Caco-2 (cell line): ENCODE data around the gene ATP2B3. TPM values are rescaled to one million over a fixed set of nuclear protein-coding genes. Genes with fewer than 3 reads are reported as not detected.

ENCODE experiments used
- BruUV-seq: library from RNA; stranded (reverse); fragments of 400-500 nt; replicated peaks from 2 replicates; lab custom pipeline; 2021; lab: Mats Ljungman, UMichigan
- CTCF ChIA-PET: fragments of 300-600 bp; sonication (Branson Sonifier 250); formaldehyde crosslinking; loops from one replicate; lab custom pipeline; 2022; ENCODE audit warnings: antibody characterized with exemption; lab: Charles Lee
- POLR2A ChIA-PET: fragments of 300-600 bp; sonication (Branson Sonifier 250); formaldehyde crosslinking; loops from one replicate; lab custom pipeline; 2022; ENCODE audit warnings: antibody characterized with exemption; lab: Charles Lee
- DNase-seq, 2 experiments: peaks; one replicate each; pipeline versions ENCODE4 v3.0.0 to v3.0.0-alpha.2; 2020 to 2022
- H3K27me3 ChIP-seq: replicated peaks from 2 replicates; pipeline ENCODE4 v1.6.0; 2011; ENCODE audit warnings: low read length; ENCODE audit not compliant: control insufficient read depth, insufficient read depth
- H3K36me3 ChIP-seq: 2 replicates; pipeline ENCODE4 v1.5.1; 2011; ENCODE audit warnings: low read length; ENCODE audit not compliant: control insufficient read depth, insufficient read depth
- H3K4me1 ChIP-seq: fragments of 250-450 bp; sonication (Bioruptor Pico); 2 replicates; pipeline ENCODE4 v1.5.1; 2020; ENCODE audit warnings: mild to moderate bottlenecking
- H3K4me3 ChIP-seq: 2 replicates; pipeline ENCODE4 v1.5.1; 2011; ENCODE audit warnings: low read depth, mild to moderate bottlenecking, control low read depth, low read length
- H3K9me3 ChIP-seq: fragments of 250-450 bp; sonication (Bioruptor Pico); 2 replicates; pipeline ENCODE4 v1.5.1; 2020; ENCODE audit warnings: mild to moderate bottlenecking, moderate library complexity
- H3K27ac Mint-ChIP-seq: one replicate; pipeline ENCODE4 v1.8.0; 2022; ENCODE audit warnings: mixed read lengths; ENCODE audit not compliant: unreplicated experiment
- H3K27me3 Mint-ChIP-seq: one replicate; pipeline ENCODE4 v1.8.0; 2022; ENCODE audit warnings: mixed read lengths; ENCODE audit not compliant: insufficient read depth, unreplicated experiment
- H3K36me3 Mint-ChIP-seq: one replicate; pipeline ENCODE4 v1.8.0; 2022; ENCODE audit warnings: mild to moderate bottlenecking, mixed read lengths; ENCODE audit not compliant: insufficient read depth, unreplicated experiment
- H3K4me1 Mint-ChIP-seq: one replicate; pipeline ENCODE4 v1.8.0; 2022; ENCODE audit warnings: low read depth, mixed read lengths; ENCODE audit not compliant: unreplicated experiment
- H3K4me3 Mint-ChIP-seq: one replicate; pipeline ENCODE4 v1.8.0; 2022; ENCODE audit warnings: mild to moderate bottlenecking, moderate library complexity, mixed read lengths; ENCODE audit not compliant: unreplicated experiment
- H3K9me3 Mint-ChIP-seq: one replicate; pipeline ENCODE4 v1.8.0; 2022; ENCODE audit warnings: mixed read lengths; ENCODE audit not compliant: unreplicated experiment
- CTCF ChIP-seq, 2 experiments: fragments of 200-600 bp in 1 of 2; IDR thresholded peaks; 1 replicate in 1 of 2; 2 replicates in 1 of 2; pipeline versions ENCODE4 v1.5.1 to v1.8.0; 2011 to 2022; ENCODE audit warnings: antibody characterized with exemption in 1 of 2, control low read depth in 1 of 2, inconsistent platforms in 1 of 2, low read depth in 1 of 2, low read length in 1 of 2, mild to moderate bottlenecking in 1 of 2, moderate library complexity in 1 of 2; ENCODE audit not compliant: insufficient read depth in 1 of 2, severe bottlenecking in 1 of 2, unreplicated experiment in 1 of 2
- intact Hi-C: fragments of 100-400 bp; cut with micrococcal nuclease; formaldehyde crosslinking; loops from one replicate; pipeline ENCODE4 v1.10.0; 2022; ENCODE audit not compliant: unreplicated experiment
- total RNA-seq: library from RNA; stranded (reverse); gene quantifications from 2 replicates; pipeline ENCODE4 v1.2.3, GENCODE V29; 2022

ATP2B3 gene
- total RNA-seq, 1 experiment from 2014 or later: not detected

- CTCF ChIA-PET: interaction anchor here (0.7 kb wide), 1 partner anchor 148 kb away, joined by 3 read pairs; no protein-coding TSS in a partner anchor
- H3K36me3 ChIP-seq: no peaks in the 10 kb centered on the region
- no peaks in the 10 kb centered on the region for H3K4me1 ChIP-seq
- POLR2A ChIA-PET: no interaction called here
- no peaks in the 10 kb centered on the region for H3K27me3 ChIP-seq
- TF ChIP-seq CTCF (IDR thresholded peaks at IDR 0.05; ENCODE audit: insufficient read depth in 1 of 2, low read depth in 1 of 2, low read length in 1 of 2, severe bottlenecking in 1 of 2, unreplicated experiment in 1 of 2): no peak
- Mint-ChIP-seq H3K27ac (no peak overlapping the region), H3K4me1 (no peaks in the 10 kb centered on the region), H3K27me3 (no peaks in the 10 kb centered on the region), H3K4me3 (no peak overlapping the region), H3K36me3 (no peaks in the 10 kb centered on the region), H3K9me3 (no peaks in the 10 kb centered on the region)
- no peak for DNase-seq
- intact Hi-C loops: no loop called here
- BruUV-seq: no TSS peak
- no peaks in the 10 kb centered on the region for H3K9me3 ChIP-seq
- H3K4me3 ChIP-seq: no peak overlapping the region
Observed at GRCh38 chrX:153608376-153608775, 90.9 kb downstream of the ATP2B3 start.

GRCh38 chrX:153608806-153609205 is 91.4 kb downstream of the ATP2B3 start:
- ChIA-PET CTCF (interaction anchor here (1.0 to 1.9 kb wide), 2 partner anchors 36 to 59 kb away, joined by 3 to 18 read pairs; no protein-coding TSS in a partner anchor), POLR2A (no interaction called here)
- Histone ChIP-seq H3K4me1 (no peaks in the 10 kb centered on the region), H3K36me3 (no peaks in the 10 kb centered on the region), H3K27me3 (no peaks in the 10 kb centered on the region), H3K9me3 (no peaks in the 10 kb centered on the region), H3K4me3 (no peak overlapping the region)
- Mint-ChIP-seq H3K4me3 (no peak overlapping the region), H3K4me1 (no peaks in the 10 kb centered on the region), H3K9me3 (no peaks in the 10 kb centered on the region), H3K27ac (no peak overlapping the region), H3K36me3 (no peaks in the 10 kb centered on the region), H3K27me3 (no peaks in the 10 kb centered on the region)
- no TSS peak for BruUV-seq
- DNase-seq: no peak
- TF ChIP-seq CTCF (IDR thresholded peaks at IDR 0.05; ENCODE audit: insufficient read depth in 1 of 2, low read depth in 1 of 2, low read length in 1 of 2, severe bottlenecking in 1 of 2, unreplicated experiment in 1 of 2): no peak
- intact Hi-C loops: no loop called here

- TF ChIP-seq CTCF (IDR thresholded peaks at IDR 0.05; ENCODE audit: insufficient read depth in 1 of 2, low read depth in 1 of 2, low read length in 1 of 2, severe bottlenecking in 1 of 2, unreplicated experiment in 1 of 2): peak; percentile 70 to 86
- Histone ChIP-seq H3K36me3 (no peaks in the 10 kb centered on the region), H3K4me3 (peak overlapping the region; percentile 41), H3K9me3 (no peaks in the 10 kb centered on the region), H3K27me3 (no peaks in the 10 kb centered on the region), H3K4me1 (no peaks in the 10 kb centered on the region)
- intact Hi-C loops: loop anchor here (1.0 to 5.0 kb wide), 2 partner anchors 37 to 52 kb away; partner anchors contain the start of gene DUSP9
- no peak overlapping the region for H3K27ac Mint-ChIP-seq
- peak; percentile 76 to 82 for DNase-seq
- no peaks in the 10 kb centered on the region for H3K27me3 Mint-ChIP-seq
- ChIA-PET CTCF (interaction anchor here (0.5 to 1.9 kb wide), 6 partner anchors 13 to 759 kb away, joined by 3 to 18 read pairs (median 3); partner anchors contain the start of gene DUSP9), POLR2A (no interaction called here)
- no peaks in the 10 kb centered on the region for H3K9me3 Mint-ChIP-seq
- H3K36me3 Mint-ChIP-seq: no peaks in the 10 kb centered on the region
- H3K4me1 Mint-ChIP-seq: no peaks in the 10 kb centered on the region
- BruUV-seq: no TSS peak
- H3K4me3 Mint-ChIP-seq: peak overlapping the region; percentile 65
Observed at GRCh38 chrX:153609917-153610835, 92.7 kb downstream of the ATP2B3 start.
